Activated gamma-delta T cell treated with anti-CD3 and anti-CD28 coated beads, Interleukin-2, amount 50 U/mL, for 16 hours (primary cell): Measurements from ENCODE around the gene ROBO3.

Source experiments
- DNase-seq: peaks from one replicate; pipeline ENCODE4 v3.0.0-alpha.2; 2020; ENCODE audit warnings: low read depth

The ROBO3 gene

GRCh38 chr11:124842305-124842704 lies 22.9 kb upstream of the ROBO3 start:
- no peak for DNase-seq

- DNase-seq, result no peak
Observed at GRCh38 chr11:124843616-124843910, 21.7 kb upstream of the ROBO3 start.

GRCh38 chr11:124844664-124845079 lies 20.6 kb upstream of the ROBO3 start:
- no peak for DNase-seq

- no peak for DNase-seq
Observed at GRCh38 chr11:124846070-124846673, 19.1 kb upstream of the ROBO3 start.

GRCh38 chr11:124859171-124859570 lies 6.1 kb upstream of the ROBO3 start:
- DNase-seq, result no peak

- no peak for DNase-seq
Observed at GRCh38 chr11:124861670-124862069, 3.6 kb upstream of the ROBO3 start.

GRCh38 chr11:124863137-124863825 lies 2.0 kb upstream of the ROBO3 start:
- DNase-seq, result no peak

GRCh38 chr11:124863826-124864165 lies 1.4 kb upstream of the ROBO3 start:
- DNase-seq, result no peak

- DNase-seq, result no peak
Observed at GRCh38 chr11:124864176-124864891, 898 bp upstream of the ROBO3 start.

- no peak for DNase-seq
Observed at GRCh38 chr11:124864892-124865180, 396 bp upstream of the ROBO3 start.

GRCh38 chr11:124865902-124866851 lies 945 bp downstream of the ROBO3 start:
- peak; percentile 11 for DNase-seq

GRCh38 chr11:124867700-124868099 lies 2.5 kb downstream of the ROBO3 start:
- no peak for DNase-seq

- no peak for DNase-seq
Observed at GRCh38 chr11:124868331-124869274, 3.4 kb downstream of the ROBO3 start.

GRCh38 chr11:124869331-124869730 lies 4.1 kb downstream of the ROBO3 start:
- DNase-seq, result no peak

GRCh38 chr11:124869856-124870387 lies 4.7 kb downstream of the ROBO3 start:
- no peak for DNase-seq

- DNase-seq, result no peak
Observed at GRCh38 chr11:124870430-124870829, 5.2 kb downstream of the ROBO3 start.

GRCh38 chr11:124872280-124872679 lies 7.0 kb downstream of the ROBO3 start:
- no peak for DNase-seq

- no peak for DNase-seq
Observed at GRCh38 chr11:124872741-124873140, 7.5 kb downstream of the ROBO3 start.

GRCh38 chr11:124873951-124874350 lies 8.7 kb downstream of the ROBO3 start:
- DNase-seq, result no peak

GRCh38 chr11:124874571-124875255 lies 9.5 kb downstream of the ROBO3 start:
- no peak for DNase-seq

- DNase-seq, result no peak
Observed at GRCh38 chr11:124875401-124875800, 10.2 kb downstream of the ROBO3 start.
